H1 (cell line): ENCODE data around the gene GEMIN2. TPM values are rescaled to one million over a fixed set of nuclear protein-coding genes. Genes with fewer than 3 reads are reported as not detected.

ENCODE experiments used
- BACH1 ChIP-seq: IDR thresholded peaks from 2 replicates; pipeline ENCODE4 v1.6.1; 2012; ENCODE audit warnings: low read length, improper control_type of control experiment
- FOSL1 ChIP-seq: IDR thresholded peaks from 2 replicates; pipeline ENCODE4 v1.6.1; 2011; ENCODE audit warnings: mild to moderate bottlenecking, low read depth, low read length, moderate library complexity; ENCODE audit not compliant: insufficient read depth
- KDM5A ChIP-seq: fragments of 200-600 bp; IDR thresholded peaks from 2 replicates; pipeline ENCODE4 v1.7.1; 2012; ENCODE audit warnings: mild to moderate bottlenecking, low read length, inconsistent platforms, mixed read lengths
- PHF8 ChIP-seq: fragments of 200-600 bp; sonication (generic); conservative IDR thresholded peaks from 2 replicates; pipeline ENCODE4 v1.7.1; 2012; ENCODE audit warnings: low read depth, mild to moderate bottlenecking, inconsistent platforms, low read length, moderate library complexity
- RBBP5 ChIP-seq: IDR thresholded peaks from 2 replicates; pipeline ENCODE4 v1.7.1; 2012; ENCODE audit warnings: low read depth, mild to moderate bottlenecking, inconsistent platforms, low read length, moderate library complexity, borderline replicate concordance
- RNF2 ChIP-seq: fragments of 200-900, 300-1000 bp; sonication (generic); IDR thresholded peaks from 2 replicates; pipeline ENCODE4 v1.7.1; 2016; ENCODE audit warnings: borderline replicate concordance, low read depth, mild to moderate bottlenecking, antibody characterized with exemption, low read length; ENCODE audit not compliant: poor library complexity, severe bottlenecking; ENCODE audit errors: missing control alignments
- SAP30 ChIP-seq: fragments of 300-600 bp; sonication (generic); IDR thresholded peaks from 2 replicates; pipeline ENCODE4 v1.7.1; 2012; ENCODE audit warnings: low read length, moderate library complexity, mild to moderate bottlenecking, inconsistent platforms; ENCODE audit not compliant: insufficient read depth, insufficient replicate concordance
- SIX5 ChIP-seq: IDR thresholded peaks from 2 replicates; pipeline ENCODE4 v1.6.1; 2011; ENCODE audit warnings: mild to moderate bottlenecking, low read depth, low read length
- TAF1 ChIP-seq: IDR thresholded peaks from 2 replicates; pipeline ENCODE4 v1.6.1; 2011; ENCODE audit warnings: mild to moderate bottlenecking, low read depth, low read length
- polyA plus RNA-seq, 7 experiments: library from polyadenylated mRNA; depleted of rRNA in 3 of 7; stranded (reverse) in 5 of 7; unstranded in 2 of 7; fragments of >200 nt in 5 of 7; fragments of 200-250 nt in 2 of 7; gene quantifications; 1 replicate in 5 of 7; 2 replicates in 1 of 7; 4 replicates in 1 of 7; pipeline versions ENCODE4 v1.2.1 to v1.2.3, GENCODE V29; 2011 to 2013; ENCODE audit warnings: missing spikeins in 2 of 7, mixed read lengths in 2 of 7
- total RNA-seq: library from RNA; stranded (reverse); fragmentation: NEBNext Ultra II Directional; extraction: Animal tissue kit (Norgen Biotek cat#: 25700); gene quantifications from 2 replicates; pipeline ENCODE4 v1.2.1, GENCODE V29; 2021

Gene GEMIN2
- total and polyA plus RNA-seq, 2 of the 8 experiments (the other 6 are each of a cell fraction or from before 2014, with no cell fraction given), result 29.1 to 30.8 TPM

GRCh38 chr14:39102265-39102968, 11.7 kb upstream of the GEMIN2 start (continued):
- TF ChIP-seq SIX5, result no peak
- TF ChIP-seq TAF1, result no peak
- TF ChIP-seq RBBP5, result no peak
- TF ChIP-seq KDM5A, result no peak
- TF ChIP-seq PHF8, result no peak
- TF ChIP-seq SAP30, result no peak
- TF ChIP-seq FOSL1, result no peak
- no peak for TF ChIP-seq RNF2
- TF ChIP-seq BACH1, result no peak
